PC-3 (cell line): Measurements from ENCODE around the gene NEMP2. TPM values are rescaled to one million over a fixed set of nuclear protein-coding genes. Genes with fewer than 3 reads are reported as not detected.
"Not testable (repeated sequence)": the region's sequence is repeated elsewhere in the genome, so short reads cannot be mapped to it uniquely, and the experiment has no call there.

Experiments used
- ATAC-seq: fragments of 200-7000 bp; cut with Tn5 transposase; 2 replicates; pipeline ENCODE4 v1.9.1; 2020; ENCODE audit warnings: mild to moderate bottlenecking, moderate library complexity
- BruUV-seq: library from RNA; stranded (reverse); fragments of 400-500 nt; replicated peaks from 2 replicates; lab custom pipeline; 2021; lab: Mats Ljungman, UMichigan
- CTCF ChIA-PET: fragments of 300-600 bp; sonication (Branson Sonifier 250); formaldehyde crosslinking; loops from one replicate; lab custom pipeline; 2022; ENCODE audit warnings: antibody characterized with exemption; lab: Charles Lee
- POLR2A ChIA-PET: fragments of 300-600 bp; sonication (Branson Sonifier 250); formaldehyde crosslinking; loops from one replicate; lab custom pipeline; 2022; ENCODE audit warnings: antibody characterized with exemption; ENCODE audit not compliant: unreplicated experiment; lab: Charles Lee
- DNase-seq: peaks from one replicate; pipeline ENCODE4 v3.0.0-alpha.2; 2015
- H2AFZ ChIP-seq: fragments of 300-600 bp; sonication (generic); 2 replicates; pipeline ENCODE4 v1.6.0; 2016; ENCODE audit warnings: antibody characterized with exemption, low read length
- H3F3A ChIP-seq: fragments of 300-600 bp; sonication (generic); one replicate; pipeline ENCODE4 v1.6.0; 2017; ENCODE audit warnings: antibody characterized with exemption, low read length, control low read depth, mild to moderate bottlenecking; ENCODE audit not compliant: unreplicated experiment
- H3K27ac ChIP-seq: fragments of 300-600 bp; sonication (generic); 2 replicates; pipeline ENCODE4 v1.5.1; 2016; ENCODE audit warnings: mild to moderate bottlenecking, low read length
- H3K27me3 ChIP-seq: fragments of 300-600 bp; sonication (generic); 2 replicates; pipeline ENCODE4 v1.6.1; 2016; ENCODE audit warnings: low read length, mixed read lengths
- H3K36me3 ChIP-seq: fragments of 300-600 bp; sonication (generic); 2 replicates; pipeline ENCODE4 v1.6.1; 2016; ENCODE audit warnings: low read depth, mixed run types, low read length, mixed read lengths
- H3K4me1 ChIP-seq: fragments of 300-600 bp; sonication (generic); 2 replicates; pipeline ENCODE4 v1.5.1; 2016; ENCODE audit warnings: low read length; ENCODE audit not compliant: insufficient read depth
- H3K4me2 ChIP-seq: fragments of 300-600 bp; sonication (generic); 2 replicates; pipeline ENCODE4 v1.6.0; 2016; ENCODE audit warnings: low read length
- H3K4me3 ChIP-seq: fragments of 300-600 bp; sonication (generic); 2 replicates; pipeline ENCODE4 v1.5.1; 2016; ENCODE audit warnings: mild to moderate bottlenecking, low read length, mixed read lengths
- H3K79me2 ChIP-seq: fragments of 300-600 bp; sonication (generic); 2 replicates; pipeline ENCODE4 v1.6.1; 2017; ENCODE audit warnings: low read length, mixed read lengths
- H3K9ac ChIP-seq: fragments of 300-600 bp; sonication (generic); 2 replicates; pipeline ENCODE4 v1.6.0; 2016; ENCODE audit warnings: mild to moderate bottlenecking, low read length
- H3K9me2 ChIP-seq: fragments of 300-600 bp; sonication (generic); replicated peaks from 2 replicates; pipeline ENCODE4 v1.6.1; 2016; ENCODE audit warnings: mixed run types, low read length, mixed read lengths
- H3K9me3 ChIP-seq: fragments of 300-600 bp; sonication (generic); 2 replicates; pipeline ENCODE4 v1.6.1; 2016; ENCODE audit warnings: low read length, mixed read lengths
- H4K20me1 ChIP-seq: fragments of 300-600 bp; sonication (generic); 2 replicates; pipeline ENCODE4 v1.6.1; 2016; ENCODE audit warnings: low read length, mixed read lengths
- CTCF ChIP-seq: fragments of 300-600 bp; sonication (generic); conservative IDR thresholded peaks from 2 replicates; pipeline ENCODE4 v1.5.1; 2017; ENCODE audit warnings: antibody characterized with exemption, low read depth, mild to moderate bottlenecking, low read length
- EZH2 ChIP-seq: fragments of 300-600 bp; sonication (generic); IDR thresholded peaks from one replicate; pipeline ENCODE4 v1.6.1; 2017; ENCODE audit warnings: antibody characterized with exemption, mild to moderate bottlenecking, low read length; ENCODE audit not compliant: unreplicated experiment
- EZH2phosphoT487 ChIP-seq: fragments of 300-600 bp; sonication (generic); IDR thresholded peaks from 2 replicates; pipeline ENCODE4 v1.6.1; 2018; ENCODE audit warnings: mild to moderate bottlenecking, antibody characterized with exemption, low read length, borderline replicate concordance
- intact Hi-C: fragments of 100-400 bp; cut with micrococcal nuclease; formaldehyde crosslinking; loops from 2 replicates; pipeline ENCODE4 v1.9.0; 2023
- total RNA-seq: library from RNA; depleted of rRNA; stranded (reverse); fragments of >200 nt; gene quantifications from 2 replicates; pipeline ENCODE4 v1.2.3, GENCODE V29; 2014

The NEMP2 gene
- total RNA-seq, 1 experiment from 2014 or later = 3.8 TPM

DNA sequence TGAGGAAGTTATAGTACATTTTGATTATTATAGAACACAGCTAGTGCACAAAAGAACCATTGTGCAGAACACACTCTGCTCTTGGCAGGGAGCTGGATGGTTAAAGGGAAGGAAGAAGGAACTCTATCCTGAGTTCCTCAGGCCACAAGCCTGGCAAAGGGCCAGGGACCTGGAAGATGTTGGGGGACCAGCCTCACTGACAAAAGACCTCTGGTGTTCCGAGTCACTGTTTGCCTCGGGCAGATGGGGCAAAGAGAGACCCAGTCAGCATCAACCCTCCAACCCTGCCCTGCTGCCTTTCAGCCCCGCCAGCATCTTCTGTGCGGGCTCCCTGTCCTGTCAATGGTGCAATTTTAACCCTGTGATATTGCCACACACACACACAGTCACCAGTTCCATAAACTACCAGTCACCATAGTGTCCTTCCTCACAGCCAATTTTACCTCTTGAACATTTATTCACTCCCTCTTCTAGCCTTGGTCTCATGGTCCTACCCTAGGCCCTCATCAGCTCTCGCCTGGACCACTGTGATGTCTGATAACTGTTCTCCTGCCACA, 21.9 kb downstream of the NEMP2 start:
- ChIA-PET CTCF (interaction anchor here (0.6 kb wide), 1 partner anchor 79 kb away, joined by 3 read pairs; no protein-coding TSS in a partner anchor), POLR2A (interaction anchor here (0.6 kb wide), 1 partner anchor 257 kb away, joined by 3 read pairs; no protein-coding TSS in a partner anchor)
- no peaks in the 10 kb centered on the region for H3K79me2 ChIP-seq
- no TSS peak for BruUV-seq
- H3K27ac ChIP-seq = no peak overlapping the region
- intact Hi-C loops = loop anchor here (5.0 kb wide), 2 partner anchors 135 to 425 kb away; partner anchors contain the start of gene NAB1
- no peaks in the 10 kb centered on the region for H3F3A ChIP-seq
- ATAC-seq = no peak
- no peak overlapping the region for H2AFZ ChIP-seq
- H3K9ac ChIP-seq = no peak overlapping the region
- H3K4me2 ChIP-seq = no peak overlapping the region
- no peak overlapping the region for H3K4me3 ChIP-seq
- H3K4me1 ChIP-seq = no peaks in the 10 kb centered on the region
- TF ChIP-seq EZH2 = no peak
- no peak for TF ChIP-seq EZH2phosphoT487
- TF ChIP-seq CTCF = no peak
- H3K36me3 ChIP-seq = no peaks in the 10 kb centered on the region; the same call in 1 of the 2 replicates
- no peaks in the 10 kb centered on the region for H3K27me3 ChIP-seq
- H3K9me2 ChIP-seq = no peaks in the 10 kb centered on the region
- DNase-seq = no peak
- H3K9me3 ChIP-seq = no peaks in the 10 kb centered on the region
- H4K20me1 ChIP-seq = no peaks in the 10 kb centered on the region

- intact Hi-C loops = loop anchor here (1.0 to 5.0 kb wide), 6 partner anchors 128 to 424 kb away; partner anchors contain the start of gene NAB1
- no peaks in the 10 kb centered on the region for H4K20me1 ChIP-seq
- no peaks in the 10 kb centered on the region for H3K9me2 ChIP-seq
- peak; percentile 82 for TF ChIP-seq CTCF
- no peak for TF ChIP-seq EZH2
- POLR2A ChIA-PET = no interaction called here
- CTCF ChIA-PET = interaction anchor here (0.5 kb wide), 1 partner anchor 243 kb away, joined by 3 read pairs; no protein-coding TSS in a partner anchor
- DNase-seq (peak; percentile 61), ATAC-seq (peak; percentile 59)
- H3K27me3 ChIP-seq = no peaks in the 10 kb centered on the region
- no peaks in the 10 kb centered on the region for H3K4me1 ChIP-seq
- no peaks in the 10 kb centered on the region; the same call in none of the 2 replicates for H3K36me3 ChIP-seq
- no peak overlapping the region for H3K9ac ChIP-seq
- H3K4me3 ChIP-seq = no peak overlapping the region
- H3K4me2 ChIP-seq = no peak overlapping the region
- BruUV-seq = no TSS peak
- H3K79me2 ChIP-seq = no peaks in the 10 kb centered on the region
- H2AFZ ChIP-seq = no peak overlapping the region
- H3K9me3 ChIP-seq = no peaks in the 10 kb centered on the region
- H3K27ac ChIP-seq = no peak overlapping the region
- no peaks in the 10 kb centered on the region for H3F3A ChIP-seq
Measured at GRCh38 chr2:190511104-190511503, 23.4 kb downstream of the NEMP2 start.

DNA sequence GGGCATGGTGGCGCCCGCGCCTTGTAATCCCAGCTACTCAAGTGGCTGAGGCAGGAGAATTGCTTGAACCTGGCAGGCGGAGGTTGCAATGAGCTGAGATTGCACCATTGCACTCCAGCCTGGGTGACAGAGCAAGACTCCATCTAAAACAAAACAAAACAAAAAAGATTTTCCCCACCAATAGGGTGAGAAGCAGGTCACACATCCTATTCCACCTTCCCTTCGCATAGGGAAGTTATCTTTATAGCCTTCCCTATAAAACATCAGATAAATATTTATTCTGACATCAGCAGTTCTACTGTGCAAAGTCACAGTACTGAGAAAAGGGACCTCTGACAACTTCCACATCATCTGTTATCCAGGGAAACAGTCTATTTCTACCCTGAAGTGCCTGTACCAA, 24.6 kb downstream of the NEMP2 start:
- H3K27me3 ChIP-seq, POLR2A ChIA-PET, H3F3A ChIP-seq, DNase-seq, H3K4me3 ChIP-seq, H2AFZ ChIP-seq, CTCF ChIA-PET, H3K9me3 ChIP-seq, H3K36me3 ChIP-seq, H3K9me2 ChIP-seq, H3K9ac ChIP-seq, BruUV-seq, H4K20me1 ChIP-seq, H3K4me2 ChIP-seq, H3K79me2 ChIP-seq, H3K27ac ChIP-seq, H3K4me1 ChIP-seq: not testable (repeated sequence)
- ATAC-seq = peak; percentile 79
- intact Hi-C loops = loop anchor here (1.0 to 5.0 kb wide), 6 partner anchors 41 to 423 kb away; partner anchors contain the start of gene NAB1
